ENCODE measurements around the gene PLA2G6. TPM values are rescaled to one million over a fixed set of nuclear protein-coding genes. Genes with fewer than 3 reads are reported as not detected.

PLA2G6 gene
- total RNA-seq, 4 donors from 2014 or later: 4.4 to 30.5 (median 22.0) TPM

DNA sequence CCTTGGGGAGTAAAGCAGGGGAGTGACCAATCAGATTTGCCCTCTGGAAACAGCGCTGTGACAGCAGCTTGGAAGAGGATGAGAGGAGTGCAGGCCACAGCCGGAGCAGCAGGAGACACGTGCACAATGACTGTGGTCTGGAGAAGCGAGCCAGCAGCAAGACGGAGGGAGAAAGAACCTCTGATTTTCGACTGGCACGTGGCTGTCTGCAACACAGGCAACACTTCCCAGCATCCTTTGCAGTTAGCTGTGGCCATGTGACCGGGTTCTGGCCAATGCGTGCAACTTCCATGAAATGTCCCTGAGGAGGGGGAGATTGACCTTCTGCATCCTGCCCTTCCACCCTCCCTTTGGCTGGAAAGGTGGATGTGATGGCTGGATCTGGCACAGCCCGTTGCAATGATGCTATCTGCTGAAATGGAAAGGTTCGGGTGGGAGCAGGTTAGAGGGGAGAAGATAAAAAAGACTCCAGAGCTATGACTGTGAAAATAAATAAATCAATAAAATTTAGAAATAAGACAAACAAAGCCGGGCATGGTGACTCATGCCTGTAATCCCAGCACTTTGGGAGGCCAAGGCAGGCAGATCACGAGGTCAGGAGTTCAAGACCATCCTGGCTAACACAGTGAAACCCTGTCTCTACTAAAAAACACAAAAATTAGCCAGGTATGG, 15.6 kb downstream of the PLA2G6 start:
- Histone ChIP-seq H3K9me3 (no peaks in the 10 kb centered on the region), H3K27ac (no peak overlapping the region), H3K27me3 (no peaks in the 10 kb centered on the region), H3K4me3 (no peak overlapping the region), H3K4me1 (peaks cover 0 to 17% (median 0%) of the 10 kb centered on the region in 3 donors), H3K36me3 (peaks cover 0 to 51% of the 10 kb centered on the region in 2 donors)
- TF ChIP-seq POLR2A (IDR thresholded peaks at IDR 0.05) (no peak), POLR2AphosphoS5 (IDR thresholded peaks at IDR 0.05) (no peak), EP300 (IDR thresholded peaks at IDR 0.05) (no peak)
- TF ChIP-seq, protein P1, sequence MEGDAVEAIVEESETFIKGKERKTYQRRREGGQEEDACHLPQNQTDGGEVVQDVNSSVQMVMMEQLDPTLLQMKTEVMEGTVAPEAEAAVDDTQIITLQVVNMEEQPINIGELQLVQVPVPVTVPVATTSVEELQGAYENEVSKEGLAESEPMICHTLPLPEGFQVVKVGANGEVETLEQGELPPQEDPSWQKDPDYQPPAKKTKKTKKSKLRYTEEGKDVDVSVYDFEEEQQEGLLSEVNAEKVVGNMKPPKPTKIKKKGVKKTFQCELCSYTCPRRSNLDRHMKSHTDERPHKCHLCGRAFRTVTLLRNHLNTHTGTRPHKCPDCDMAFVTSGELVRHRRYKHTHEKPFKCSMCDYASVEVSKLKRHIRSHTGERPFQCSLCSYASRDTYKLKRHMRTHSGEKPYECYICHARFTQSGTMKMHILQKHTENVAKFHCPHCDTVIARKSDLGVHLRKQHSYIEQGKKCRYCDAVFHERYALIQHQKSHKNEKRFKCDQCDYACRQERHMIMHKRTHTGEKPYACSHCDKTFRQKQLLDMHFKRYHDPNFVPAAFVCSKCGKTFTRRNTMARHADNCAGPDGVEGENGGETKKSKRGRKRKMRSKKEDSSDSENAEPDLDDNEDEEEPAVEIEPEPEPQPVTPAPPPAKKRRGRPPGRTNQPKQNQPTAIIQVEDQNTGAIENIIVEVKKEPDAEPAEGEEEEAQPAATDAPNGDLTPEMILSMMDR (IDR thresholded peaks at IDR 0.05): no peak
- 93 to 94% methylated on average over 3 to 11 of the region's 13 CpGs for WGBS, 2 donors (ENCODE audit: low coverage in 1 of 2)
- no peak for ATAC-seq

DNA sequence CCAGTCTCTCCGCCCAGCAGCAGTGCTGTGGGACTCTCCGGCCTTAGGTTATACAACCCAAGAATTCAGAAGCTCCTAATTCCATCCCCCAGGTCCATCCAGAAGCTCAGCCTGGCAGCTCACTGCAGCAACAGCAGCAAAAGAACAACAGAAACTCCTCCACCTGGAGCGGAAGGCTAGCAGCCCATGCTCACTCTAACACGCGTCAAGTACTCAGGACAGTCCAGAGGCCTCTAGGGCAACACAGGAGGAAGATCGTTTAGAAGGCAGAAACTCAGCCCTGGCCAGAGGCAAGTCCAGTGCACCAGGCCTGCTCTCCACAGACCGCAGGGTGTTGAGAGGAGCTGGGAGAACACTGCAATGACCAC, 17.1 kb downstream of the PLA2G6 start:
- ATAC-seq: no peak
- H3K9me3 ChIP-seq: no peaks in the 10 kb centered on the region
- 100% methylated on average over 4 of the region's 7 CpGs; no CpG with 5 or more reads in 1 of the 2 donors for WGBS, 2 donors (ENCODE audit: low coverage in 1 of 2)
- H3K4me3 ChIP-seq: no peak overlapping the region
- peaks cover 0 to 51% of the 10 kb centered on the region in 2 donors for H3K36me3 ChIP-seq
- peaks cover 0 to 17% (median 0%) of the 10 kb centered on the region in 3 donors for H3K4me1 ChIP-seq
- no peak for TF ChIP-seq POLR2AphosphoS5 (IDR thresholded peaks at IDR 0.05)
- TF ChIP-seq EP300 (IDR thresholded peaks at IDR 0.05): no peak
- TF ChIP-seq, protein P1 (IDR thresholded peaks at IDR 0.05): no peak
- TF ChIP-seq POLR2A (IDR thresholded peaks at IDR 0.05): no peak
- H3K27me3 ChIP-seq: no peaks in the 10 kb centered on the region
- H3K27ac ChIP-seq: no peak overlapping the region

DNA sequence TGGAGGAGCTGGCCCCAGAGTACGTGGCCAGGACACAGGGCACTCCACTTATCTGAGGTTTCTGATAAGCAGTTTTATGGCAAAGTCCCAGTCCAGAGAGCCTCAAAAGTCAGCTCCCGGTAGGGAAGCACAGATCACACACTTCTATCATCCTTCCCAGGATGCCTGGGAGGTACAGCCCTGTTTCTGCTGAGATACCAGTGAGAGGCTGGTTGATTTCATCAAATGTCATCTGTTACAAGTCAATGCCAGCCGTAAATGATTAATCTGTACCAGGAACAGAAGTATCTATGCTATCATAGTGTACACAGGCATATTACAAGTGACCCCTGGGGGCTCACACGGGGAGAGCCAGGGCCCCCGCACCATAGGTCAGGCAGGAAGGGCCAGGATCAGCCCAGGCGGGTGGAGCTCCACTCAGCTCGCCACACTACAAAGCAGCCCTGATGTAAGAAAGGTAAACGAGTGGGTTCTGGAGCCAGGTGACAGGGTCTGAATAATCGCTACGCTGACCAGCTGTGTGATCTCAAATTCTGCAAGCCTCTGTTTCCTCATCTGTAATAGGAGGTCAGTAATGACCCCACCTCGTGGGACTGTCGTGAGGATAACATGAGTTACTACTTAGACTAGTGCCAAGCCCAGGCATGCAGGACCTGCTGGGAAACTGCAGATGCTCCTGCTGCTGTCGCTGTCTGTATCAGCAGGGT, 17.6 kb downstream of the PLA2G6 start:
- H3K4me1 ChIP-seq: peaks cover 0 to 17% (median 0%) of the 10 kb centered on the region in 3 donors
- no peak for ATAC-seq
- no peak overlapping the region for H3K27ac ChIP-seq
- 91 to 100% methylated on average over 1 to 4 of the region's 13 CpGs for WGBS, 2 donors (ENCODE audit: low coverage in 1 of 2)
- no peak overlapping the region for H3K4me3 ChIP-seq
- no peaks in the 10 kb centered on the region for H3K27me3 ChIP-seq
- H3K9me3 ChIP-seq: no peaks in the 10 kb centered on the region
- H3K36me3 ChIP-seq: peaks cover 0 to 47% of the 10 kb centered on the region in 2 donors
- TF ChIP-seq EP300 (IDR thresholded peaks at IDR 0.05) (no peak), POLR2A (IDR thresholded peaks at IDR 0.05) (no peak), POLR2AphosphoS5 (IDR thresholded peaks at IDR 0.05) (no peak)
- TF ChIP-seq, protein P1 (IDR thresholded peaks at IDR 0.05): no peak

DNA sequence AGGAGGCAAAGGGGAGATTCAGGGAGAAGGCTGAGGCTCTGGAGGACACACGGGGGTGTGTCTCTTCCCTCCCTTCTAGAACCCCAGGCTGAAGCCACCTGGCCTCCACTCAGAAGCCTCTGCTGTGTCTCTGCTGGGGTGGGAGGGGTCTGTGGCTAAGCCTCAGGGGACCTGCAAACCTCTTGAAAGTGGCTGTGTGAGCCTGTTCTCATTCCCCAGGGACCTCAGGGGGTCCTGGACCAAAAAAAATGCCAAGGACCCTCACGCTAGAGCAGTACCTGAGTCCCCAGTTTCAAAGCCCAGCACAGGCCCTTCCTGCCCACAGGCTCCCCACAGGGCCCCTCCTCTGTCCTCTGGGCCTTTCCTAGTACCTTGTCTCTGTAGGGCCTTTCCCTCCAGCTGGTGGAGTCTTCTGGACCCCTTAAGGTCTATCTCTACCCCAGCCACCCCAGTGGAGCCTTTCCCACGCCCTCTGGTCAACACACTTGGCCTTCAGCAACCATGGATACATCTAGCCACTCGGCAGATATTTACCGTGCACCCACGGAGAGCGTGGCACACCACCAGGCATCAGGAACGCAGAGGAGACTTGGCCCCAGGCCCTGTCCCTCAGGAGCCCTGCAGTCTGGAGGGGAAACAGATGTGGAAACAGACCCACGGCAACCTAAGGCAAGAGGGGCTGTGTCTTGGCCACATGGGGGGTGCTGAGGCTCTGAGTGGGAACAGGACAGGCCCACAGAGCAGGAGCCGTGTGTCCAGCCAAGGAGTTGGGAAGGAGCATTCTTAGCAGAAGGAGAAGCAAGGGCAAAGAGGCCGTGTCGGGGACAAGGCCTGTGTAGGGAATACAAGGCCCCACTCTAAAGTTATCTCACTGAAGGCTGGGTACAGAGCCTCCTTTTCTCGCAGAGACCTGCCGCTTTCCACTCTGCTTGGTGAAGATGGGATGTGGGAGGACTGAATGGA, 18.5 kb downstream of the PLA2G6 start:
- Histone ChIP-seq H3K27me3 (no peaks in the 10 kb centered on the region), H3K9me3 (no peaks in the 10 kb centered on the region), H3K4me3 (no peak overlapping the region), H3K4me1 (peaks cover 0 to 13% (median 0%) of the 10 kb centered on the region in 3 donors), H3K36me3 (peaks cover 0 to 41% of the 10 kb centered on the region in 2 donors), H3K27ac (no peak overlapping the region)
- 82 to 100% methylated on average over 2 to 7 of the region's 14 CpGs for WGBS, 2 donors (ENCODE audit: low coverage in 1 of 2)
- no peak for ATAC-seq
- TF ChIP-seq POLR2AphosphoS5 (IDR thresholded peaks at IDR 0.05) (no peak), POLR2A (IDR thresholded peaks at IDR 0.05) (no peak), EP300 (IDR thresholded peaks at IDR 0.05) (no peak)
- TF ChIP-seq, protein P1 (IDR thresholded peaks at IDR 0.05): no peak
